Bronchial epithelial cell (primary cell): ENCODE data around the gene PHF2. TPM values are rescaled to one million over a fixed set of nuclear protein-coding genes. Genes with fewer than 3 reads are reported as not detected.
A peak's percentile ranks its signal among the peaks of the same experiment; 100 is the strongest.

Experiments
- DNase-seq: peaks from one replicate; pipeline ENCODE4 v3.0.0-alpha.2; 2010; ENCODE audit warnings: low read depth
- FAIRE-seq: peaks from 2 replicates; lab custom pipeline; 2011; peaks lifted over from hg19 to GRCh38; lab: Jason Lieb, UNC
- H3K27me3 ChIP-seq: 2 replicates; pipeline ENCODE4 v1.5.1; 2011; ENCODE audit warnings: low read length; ENCODE audit not compliant: control insufficient read depth, insufficient read depth
- H3K36me3 ChIP-seq: 2 replicates; pipeline ENCODE4 v1.5.1; 2011; ENCODE audit warnings: low read length; ENCODE audit not compliant: control insufficient read depth, insufficient read depth
- H3K4me3 ChIP-seq: 2 replicates; pipeline ENCODE4 v1.5.1; 2011; ENCODE audit warnings: mild to moderate bottlenecking, low read depth, low read length, control low read depth
- CTCF ChIP-seq: IDR thresholded peaks from 2 replicates; pipeline ENCODE4 v1.5.1; 2011; ENCODE audit warnings: mild to moderate bottlenecking, moderate library complexity, low read length, control low read depth, inconsistent platforms; ENCODE audit not compliant: insufficient read depth, severe bottlenecking
- total RNA-seq: library from RNA; depleted of rRNA; stranded (reverse); fragments of >200 nt; gene quantifications from 2 replicates; pipeline ENCODE4 v1.2.1, GENCODE V29; 2014

The PHF2 gene
- total RNA-seq, 1 donor from 2014 or later: 10.0 TPM

- FAIRE-seq: no peak
- Histone ChIP-seq H3K27me3 (no peaks in the 10 kb centered on the region), H3K36me3 (no peaks in the 10 kb centered on the region), H3K4me3 (no peak overlapping the region)
- no peak for DNase-seq
- TF ChIP-seq CTCF: no peak
Observed at GRCh38 chr9:93589688-93590087, 13.3 kb downstream of the PHF2 start.

GRCh38 chr9:93590609-93591234, 14.3 kb downstream of the PHF2 start:
- DNase-seq: no peak
- FAIRE-seq: no peak
- TF ChIP-seq CTCF: no peak
- no peaks in the 10 kb centered on the region for H3K27me3 ChIP-seq
- no peak overlapping the region for H3K4me3 ChIP-seq
- H3K36me3 ChIP-seq: no peaks in the 10 kb centered on the region

- no peak for TF ChIP-seq CTCF
- peak; percentile 18 for FAIRE-seq
- no peaks in the 10 kb centered on the region for H3K36me3 ChIP-seq
- no peak overlapping the region for H3K4me3 ChIP-seq
- no peaks in the 10 kb centered on the region for H3K27me3 ChIP-seq
- DNase-seq: no peak
Observed at GRCh38 chr9:93591301-93592007, 15.1 kb downstream of the PHF2 start.

GRCh38 chr9:93592008-93592642, 15.7 kb downstream of the PHF2 start:
- FAIRE-seq (peak; percentile 75), DNase-seq (no peak)
- TF ChIP-seq CTCF: no peak

GRCh38 chr9:93592643-93593021, 16.2 kb downstream of the PHF2 start:
- DNase-seq: no peak
- H3K4me3 ChIP-seq: no peak overlapping the region
- no peaks in the 10 kb centered on the region for H3K27me3 ChIP-seq
- H3K36me3 ChIP-seq: no peaks in the 10 kb centered on the region
- peak; percentile 30 for TF ChIP-seq CTCF
- FAIRE-seq: no peak

More at GRCh38 chr9:93592008-93592642, 15.7 kb downstream of the PHF2 start:
- H3K36me3 ChIP-seq: no peaks in the 10 kb centered on the region
- H3K27me3 ChIP-seq: no peaks in the 10 kb centered on the region
- H3K4me3 ChIP-seq: no peak overlapping the region
